CD4-positive, alpha-beta T cell (primary cell): ENCODE results near the gene POPDC3. TPM values are rescaled to one million over a fixed set of nuclear protein-coding genes. Genes with fewer than 3 reads are reported as not detected.

Experiments used
- ATAC-seq: fragments of 200-7000 bp; cut with Tn5 transposase; one replicate; pipeline ENCODE4 v1.10.0; 2022; ENCODE audit warnings: mild to moderate bottlenecking; ENCODE audit not compliant: poor library complexity
- CTCF ChIA-PET: fragments of 350-600 bp; sonication (Branson Sonifier 250); formaldehyde crosslinking; loops from one replicate; lab custom pipeline; 2021; ENCODE audit warnings: antibody characterized with exemption, inconsistent platforms; lab: Charles Lee
- POLR2A ChIA-PET: fragments of 350-600 bp; sonication (Branson Sonifier 250); formaldehyde crosslinking; loops from one replicate; lab custom pipeline; 2021; ENCODE audit warnings: antibody characterized with exemption, inconsistent platforms; lab: Charles Lee
- DNase-seq, 14 experiments: peaks; one replicate each; pipeline ENCODE4 v3.0.0-alpha.2; 2013 to 2020; ENCODE audit warnings: mixed read lengths in 2 of 14
- H3K27ac ChIP-seq, 2 donors: one replicate each; pipeline versions ENCODE4 v1.5.1 to v1.7.0; 2013; ENCODE audit warnings: low read length in 2 of 2, low read depth in 1 of 2, mild to moderate bottlenecking in 1 of 2
- H3K27me3 ChIP-seq, 2 experiments: 1 replicate in 1 of 2; 2 replicates in 1 of 2; pipeline versions ENCODE4 v1.6.1 to v1.7.0; 2013; ENCODE audit warnings: low read length in 2 of 2, control low read depth in 1 of 2, mild to moderate bottlenecking in 1 of 2, moderate library complexity in 1 of 2; ENCODE audit not compliant: insufficient read depth in 2 of 2, control insufficient read depth in 1 of 2
- H3K36me3 ChIP-seq: one replicate; pipeline ENCODE4 v1.6.1; 2013; ENCODE audit warnings: low read length, control low read depth; ENCODE audit not compliant: insufficient read depth
- H3K4me1 ChIP-seq: one replicate; pipeline ENCODE4 v1.6.1; 2013; ENCODE audit warnings: low read length, control low read depth; ENCODE audit not compliant: insufficient read depth
- H3K4me3 ChIP-seq: one replicate; pipeline ENCODE4 v1.5.1; 2013; ENCODE audit warnings: mild to moderate bottlenecking, low read length, moderate library complexity
- H3K9me3 ChIP-seq, 2 experiments: 1 replicate in 1 of 2; 2 replicates in 1 of 2; pipeline versions ENCODE4 v1.6.1 to v1.7.0; 2013; ENCODE audit warnings: low read length in 2 of 2, mild to moderate bottlenecking in 2 of 2, control low read depth in 1 of 2, moderate library complexity in 1 of 2; ENCODE audit not compliant: control insufficient read depth in 1 of 2, insufficient read depth in 1 of 2
- H3K27ac Mint-ChIP-seq: one replicate; pipeline ENCODE4 v1.8.0; 2020; ENCODE audit warnings: mixed read lengths
- H3K27me3 Mint-ChIP-seq: one replicate; pipeline ENCODE4 v1.8.0; 2021; ENCODE audit warnings: mixed read lengths
- H3K36me3 Mint-ChIP-seq: one replicate; pipeline ENCODE4 v1.8.0; 2021; ENCODE audit warnings: low read depth, mixed read lengths
- H3K4me1 Mint-ChIP-seq: one replicate; pipeline ENCODE4 v1.8.0; 2021; ENCODE audit warnings: low read depth, mixed read lengths
- H3K4me3 Mint-ChIP-seq: one replicate; pipeline ENCODE4 v1.8.0; 2020; ENCODE audit warnings: mild to moderate bottlenecking, mixed read lengths
- H3K9me3 Mint-ChIP-seq: one replicate; pipeline ENCODE4 v1.8.0; 2020; ENCODE audit warnings: mixed read lengths
- CTCF ChIP-seq: fragments of 200-600 bp; IDR thresholded peaks from one replicate; pipeline ENCODE4 v1.8.0; 2022; ENCODE audit warnings: antibody characterized with exemption, mild to moderate bottlenecking
- intact Hi-C, 2 experiments: fragments of 100-400 bp; cut with DNase I in 1 of 2; cut with micrococcal nuclease in 1 of 2; formaldehyde crosslinking; loops; one replicate each; pipeline versions ENCODE4 v1.15.1 to v1.9.0; 2023 to 2025; cut with DNase I, micrococcal nuclease
- total RNA-seq, 174 experiments: library from RNA in 2 of 174; stranded (reverse) in 2 of 174; gene quantifications; one replicate each; pipeline ENCODE4 v1.2.3 and lab custom pipeline; 2021 to 2026

Gene POPDC3
- total RNA-seq, 2 experiments from 2014 or later, result not detected

DNA sequence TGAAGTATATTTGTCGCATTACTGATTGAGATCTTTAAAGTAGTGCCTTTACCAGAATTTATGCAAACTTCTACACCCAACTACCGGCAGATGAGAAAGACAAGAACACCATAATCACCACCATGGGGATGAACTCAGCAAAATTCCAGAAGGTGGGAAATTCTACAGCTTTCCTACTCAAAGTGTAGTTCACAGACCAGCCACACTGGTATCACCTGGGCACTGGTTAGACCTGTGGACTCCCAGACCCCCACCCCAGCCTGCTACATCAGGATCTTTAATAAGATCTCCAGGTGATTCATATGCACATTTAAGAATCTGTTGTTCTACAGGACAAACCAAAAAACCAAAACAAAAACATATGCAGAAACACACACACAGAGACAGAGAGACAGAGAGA is 67.9 kb downstream of the POPDC3 start:
- intact Hi-C loops, result no loop called here
- Mint-ChIP-seq H3K27ac (no peak overlapping the region), H3K27me3 (peaks cover 25% of the 10 kb centered on the region), H3K4me3 (no peak overlapping the region), H3K36me3 (no peaks in the 10 kb centered on the region), H3K4me1 (no peaks in the 10 kb centered on the region), H3K9me3 (no peaks in the 10 kb centered on the region)
- H3K27me3 ChIP-seq, result peaks cover 0 to 7% of the 10 kb centered on the region in 2 experiments
- no peak overlapping the region for H3K4me3 ChIP-seq
- no peak overlapping the region for H3K27ac ChIP-seq
- H3K9me3 ChIP-seq, result no peaks in the 10 kb centered on the region
- no peaks in the 10 kb centered on the region for H3K4me1 ChIP-seq
- no peak for DNase-seq
- ChIA-PET CTCF (no interaction called here), POLR2A (no interaction called here)
- no peak for TF ChIP-seq CTCF
- ATAC-seq, result no peak
- no peaks in the 10 kb centered on the region for H3K36me3 ChIP-seq

GRCh38 chr6:105111105-105111504 is 68.7 kb downstream of the POPDC3 start:
- H3K9me3 ChIP-seq, result no peaks in the 10 kb centered on the region
- Mint-ChIP-seq H3K27ac (no peak overlapping the region), H3K36me3 (no peaks in the 10 kb centered on the region), H3K4me1 (no peaks in the 10 kb centered on the region), H3K4me3 (no peak overlapping the region), H3K9me3 (no peaks in the 10 kb centered on the region), H3K27me3 (peaks cover 20% of the 10 kb centered on the region)
- H3K27me3 ChIP-seq, result peaks cover 0 to 7% of the 10 kb centered on the region in 2 experiments
- no peak overlapping the region for H3K27ac ChIP-seq
- H3K4me1 ChIP-seq, result no peaks in the 10 kb centered on the region
- CTCF ChIA-PET, result no interaction called here
- H3K4me3 ChIP-seq, result no peak overlapping the region
- no peak for TF ChIP-seq CTCF
- no peaks in the 10 kb centered on the region for H3K36me3 ChIP-seq
- ATAC-seq, result no peak
- POLR2A ChIA-PET, result no interaction called here
- no peak for DNase-seq
- intact Hi-C loops, result no loop called here

- TF ChIP-seq CTCF, result no peak
- Mint-ChIP-seq H3K4me3 (no peak overlapping the region), H3K27me3 (peaks cover 23% of the 10 kb centered on the region), H3K4me1 (no peaks in the 10 kb centered on the region), H3K9me3 (no peaks in the 10 kb centered on the region), H3K27ac (no peak overlapping the region), H3K36me3 (no peaks in the 10 kb centered on the region)
- Histone ChIP-seq H3K27ac (no peak overlapping the region), H3K4me3 (no peak overlapping the region), H3K27me3 (peaks cover 0 to 7% of the 10 kb centered on the region in 2 experiments), H3K4me1 (no peaks in the 10 kb centered on the region), H3K36me3 (no peaks in the 10 kb centered on the region), H3K9me3 (no peaks in the 10 kb centered on the region)
- ChIA-PET POLR2A (no interaction called here), CTCF (interaction anchor here (1.1 kb wide), 1 partner anchor 22 kb away, joined by 4 read pairs; no protein-coding TSS in a partner anchor)
- ATAC-seq, result no peak
- no peak for DNase-seq
- intact Hi-C loops, result no loop called here
Measured at GRCh38 chr6:105109955-105110895, 69.6 kb downstream of the POPDC3 start.
